Measurements from ENCODE around the gene PPP1R12C. TPM values are rescaled to one million over a fixed set of nuclear protein-coding genes. Genes with fewer than 3 reads are reported as not detected.

Gene PPP1R12C
- total RNA-seq, 1 donor from 2014 or later = 37.4 TPM

GRCh38 chr19:55146705-55147273 lies 29.4 kb upstream of the PPP1R12C start:
- DNase-seq = no peak

DNA sequence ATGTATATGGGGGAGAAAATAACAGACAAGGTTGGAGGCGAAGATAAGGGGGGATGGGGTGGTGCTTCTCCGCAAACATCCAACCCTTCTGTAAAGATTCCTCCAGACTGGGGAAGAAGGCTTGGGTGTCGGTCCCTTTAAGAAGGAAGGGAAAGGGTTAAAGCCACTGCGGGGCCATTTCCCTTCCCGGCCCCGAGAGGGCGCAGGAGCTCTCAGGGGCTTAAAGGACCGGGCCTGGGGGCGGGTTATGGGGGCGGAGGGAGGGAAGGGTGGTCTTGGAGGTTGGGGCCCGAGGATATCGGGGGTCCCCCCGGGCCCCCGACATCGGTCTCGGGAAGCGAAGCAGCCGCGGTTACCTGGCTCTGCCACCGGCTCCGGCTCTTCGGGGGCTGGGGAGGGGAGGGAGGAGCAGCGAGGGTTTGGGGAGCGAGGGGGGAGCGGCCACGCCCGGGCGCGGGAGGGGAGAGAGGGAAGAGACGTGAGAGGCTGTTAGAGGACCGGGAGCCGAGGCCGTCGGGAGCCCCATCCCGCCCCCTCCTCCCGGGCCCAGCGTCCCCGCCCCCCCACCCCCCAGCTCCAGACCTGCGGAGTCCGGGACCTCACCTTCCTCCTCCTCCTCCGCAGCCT lies 28.8 kb upstream of the PPP1R12C start:
- peak; percentile 31 for DNase-seq

- DNase-seq = no peak
These were observed 27.8 kb upstream of the PPP1R12C start for GRCh38 chr19:55145232-55145631.

- no peak for DNase-seq
These were observed 24.3 kb upstream of the PPP1R12C start for GRCh38 chr19:55141696-55142095.

GRCh38 chr19:55137915-55138314 lies 20.5 kb upstream of the PPP1R12C start:
- no peak for DNase-seq

- no peak for DNase-seq
These were observed 19.1 kb upstream of the PPP1R12C start for GRCh38 chr19:55136399-55137102.

GRCh38 chr19:55134736-55135135 lies 17.3 kb upstream of the PPP1R12C start:
- DNase-seq = no peak

DNA sequence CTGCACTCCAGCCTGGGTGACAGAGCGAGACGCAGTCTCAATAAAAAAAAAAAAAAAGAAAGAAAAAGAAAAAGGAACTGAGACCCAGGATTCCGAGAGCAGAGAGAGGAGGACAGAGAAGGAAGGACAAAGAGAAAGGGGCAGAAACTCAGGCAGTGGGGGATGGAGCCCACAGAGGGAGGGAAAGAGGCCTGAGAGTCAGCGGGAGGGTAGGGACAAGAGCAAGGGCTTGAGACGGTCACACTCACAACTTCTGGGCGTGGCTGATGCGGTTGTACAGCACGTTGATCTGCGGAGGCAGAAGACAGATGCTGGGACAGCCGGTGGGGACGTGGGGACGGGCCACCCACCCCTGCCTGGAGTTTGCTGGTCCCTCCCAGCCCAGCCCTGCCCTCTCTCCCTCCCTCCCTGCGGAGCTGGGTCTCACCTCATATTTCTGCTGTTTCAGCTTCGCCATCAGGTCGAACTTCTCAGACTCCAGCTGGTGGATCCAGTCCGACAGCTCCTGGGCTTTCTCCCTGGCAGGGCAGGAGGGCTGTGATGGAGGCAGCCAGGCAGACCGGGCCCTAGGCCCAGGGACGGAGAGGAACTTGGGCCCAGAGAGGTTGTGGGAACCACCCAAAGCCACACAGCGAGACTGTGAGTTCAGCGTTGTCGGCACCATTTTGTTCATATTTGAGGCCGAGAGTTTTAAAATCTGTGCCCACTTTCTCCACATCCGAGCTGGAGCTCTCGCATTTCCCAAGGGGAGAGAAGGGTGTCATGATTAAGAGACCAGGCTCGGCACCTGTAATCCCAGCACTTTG lies 16.4 kb upstream of the PPP1R12C start:
- DNase-seq = no peak

- DNase-seq = peak; percentile 29
These were observed 15.2 kb upstream of the PPP1R12C start for GRCh38 chr19:55132453-55133129.

DNA sequence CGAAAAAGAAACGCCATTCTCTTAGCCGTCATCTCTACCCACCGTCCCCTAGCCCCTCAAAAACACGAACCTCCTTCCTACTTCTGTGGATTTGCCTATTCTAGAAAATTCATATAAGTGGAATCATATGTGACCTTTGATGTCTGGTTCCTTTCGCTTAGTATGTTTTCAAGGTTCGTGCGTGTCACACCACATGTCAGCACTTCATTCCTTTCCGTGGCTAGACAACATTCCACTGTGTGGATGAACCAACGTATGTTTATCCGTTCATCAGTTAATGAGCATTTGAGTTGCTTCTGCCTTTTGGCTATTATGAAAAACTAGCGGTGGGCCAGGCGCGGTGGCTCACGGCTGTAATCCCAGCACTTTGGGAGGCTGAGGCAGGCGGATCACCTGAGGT lies 14.0 kb upstream of the PPP1R12C start:
- DNase-seq = no peak

GRCh38 chr19:55119053-55119452 lies 1.6 kb upstream of the PPP1R12C start:
- no peak for DNase-seq

GRCh38 chr19:55118401-55118991 lies 1.1 kb upstream of the PPP1R12C start:
- DNase-seq = no peak

GRCh38 chr19:55117663-55118391 lies 390 bp upstream of the PPP1R12C start:
- DNase-seq = peak; percentile 99

DNA sequence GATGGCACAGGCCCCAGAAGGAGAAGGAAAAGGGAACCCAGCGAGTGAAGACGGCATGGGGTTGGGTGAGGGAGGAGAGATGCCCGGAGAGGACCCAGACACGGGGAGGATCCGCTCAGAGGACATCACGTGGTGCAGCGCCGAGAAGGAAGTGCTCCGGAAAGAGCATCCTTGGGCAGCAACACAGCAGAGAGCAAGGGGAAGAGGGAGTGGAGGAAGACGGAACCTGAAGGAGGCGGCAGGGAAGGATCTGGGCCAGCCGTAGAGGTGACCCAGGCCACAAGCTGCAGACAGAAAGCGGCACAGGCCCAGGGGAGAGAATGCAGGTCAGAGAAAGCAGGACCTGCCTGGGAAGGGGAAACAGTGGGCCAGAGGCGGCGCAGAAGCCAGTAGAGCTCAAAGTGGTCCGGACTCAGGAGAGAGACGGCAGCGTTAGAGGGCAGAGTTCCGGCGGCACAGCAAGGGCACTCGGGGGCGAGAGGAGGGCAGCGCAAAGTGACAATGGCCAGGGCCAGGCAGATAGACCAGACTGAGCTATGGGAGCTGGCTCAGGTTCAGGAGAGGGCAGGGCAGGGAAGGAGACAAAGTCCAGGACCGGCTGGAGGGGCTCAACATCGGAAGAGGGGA lies 1.1 kb downstream of the PPP1R12C start:
- peak; percentile 58 for DNase-seq

DNA sequence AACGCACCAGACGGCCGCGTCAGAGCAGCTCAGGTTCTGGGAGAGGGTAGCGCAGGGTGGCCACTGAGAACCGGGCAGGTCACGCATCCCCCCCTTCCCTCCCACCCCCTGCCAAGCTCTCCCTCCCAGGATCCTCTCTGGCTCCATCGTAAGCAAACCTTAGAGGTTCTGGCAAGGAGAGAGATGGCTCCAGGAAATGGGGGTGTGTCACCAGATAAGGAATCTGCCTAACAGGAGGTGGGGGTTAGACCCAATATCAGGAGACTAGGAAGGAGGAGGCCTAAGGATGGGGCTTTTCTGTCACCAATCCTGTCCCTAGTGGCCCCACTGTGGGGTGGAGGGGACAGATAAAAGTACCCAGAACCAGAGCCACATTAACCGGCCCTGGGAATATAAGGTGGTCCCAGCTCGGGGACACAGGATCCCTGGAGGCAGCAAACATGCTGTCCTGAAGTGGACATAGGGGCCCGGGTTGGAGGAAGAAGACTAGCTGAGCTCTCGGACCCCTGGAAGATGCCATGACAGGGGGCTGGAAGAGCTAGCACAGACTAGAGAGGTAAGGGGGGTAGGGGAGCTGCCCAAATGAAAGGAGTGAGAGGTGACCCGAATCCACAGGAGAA lies 1.9 kb downstream of the PPP1R12C start:
- DNase-seq = peak; percentile 39

DNA sequence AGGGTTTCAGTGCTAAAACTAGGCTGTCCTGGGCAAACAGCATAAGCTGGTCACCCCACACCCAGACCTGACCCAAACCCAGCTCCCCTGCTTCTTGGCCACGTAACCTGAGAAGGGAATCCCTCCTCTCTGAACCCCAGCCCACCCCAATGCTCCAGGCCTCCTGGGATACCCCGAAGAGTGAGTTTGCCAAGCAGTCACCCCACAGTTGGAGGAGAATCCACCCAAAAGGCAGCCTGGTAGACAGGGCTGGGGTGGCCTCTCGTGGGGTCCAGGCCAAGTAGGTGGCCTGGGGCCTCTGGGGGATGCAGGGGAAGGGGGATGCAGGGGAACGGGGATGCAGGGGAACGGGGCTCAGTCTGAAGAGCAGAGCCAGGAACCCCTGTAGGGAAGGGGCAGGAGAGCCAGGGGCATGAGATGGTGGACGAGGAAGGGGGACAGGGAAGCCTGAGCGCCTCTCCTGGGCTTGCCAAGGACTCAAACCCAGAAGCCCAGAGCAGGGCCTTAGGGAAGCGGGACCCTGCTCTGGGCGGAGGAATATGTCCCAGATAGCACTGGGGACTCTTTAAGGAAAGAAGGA lies 2.8 kb downstream of the PPP1R12C start:
- no peak for DNase-seq

DNA sequence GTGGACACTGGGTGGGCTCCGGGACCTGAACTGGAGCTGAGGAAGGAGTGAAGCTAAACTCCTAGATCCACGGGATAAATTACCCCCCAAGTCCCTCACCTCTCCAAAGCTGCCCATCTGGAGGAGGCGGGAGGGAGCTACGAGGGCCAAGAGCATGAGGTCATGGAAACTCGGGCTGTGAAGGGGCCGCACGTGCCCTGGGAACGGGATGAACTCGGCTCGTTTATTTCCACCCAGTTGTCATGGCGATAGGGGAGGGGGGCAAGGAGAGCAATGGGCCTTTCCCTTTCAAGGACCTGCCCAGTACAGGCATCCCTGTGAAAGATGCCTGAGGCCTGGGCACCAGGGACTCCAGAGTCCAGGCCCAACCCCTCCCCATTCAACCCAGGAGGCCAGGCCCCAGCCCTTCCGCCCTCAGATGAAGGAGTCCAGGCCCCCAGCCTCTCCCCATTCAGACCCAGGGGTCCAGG lies 3.8 kb downstream of the PPP1R12C start:
- DNase-seq = peak; percentile 94

DNA sequence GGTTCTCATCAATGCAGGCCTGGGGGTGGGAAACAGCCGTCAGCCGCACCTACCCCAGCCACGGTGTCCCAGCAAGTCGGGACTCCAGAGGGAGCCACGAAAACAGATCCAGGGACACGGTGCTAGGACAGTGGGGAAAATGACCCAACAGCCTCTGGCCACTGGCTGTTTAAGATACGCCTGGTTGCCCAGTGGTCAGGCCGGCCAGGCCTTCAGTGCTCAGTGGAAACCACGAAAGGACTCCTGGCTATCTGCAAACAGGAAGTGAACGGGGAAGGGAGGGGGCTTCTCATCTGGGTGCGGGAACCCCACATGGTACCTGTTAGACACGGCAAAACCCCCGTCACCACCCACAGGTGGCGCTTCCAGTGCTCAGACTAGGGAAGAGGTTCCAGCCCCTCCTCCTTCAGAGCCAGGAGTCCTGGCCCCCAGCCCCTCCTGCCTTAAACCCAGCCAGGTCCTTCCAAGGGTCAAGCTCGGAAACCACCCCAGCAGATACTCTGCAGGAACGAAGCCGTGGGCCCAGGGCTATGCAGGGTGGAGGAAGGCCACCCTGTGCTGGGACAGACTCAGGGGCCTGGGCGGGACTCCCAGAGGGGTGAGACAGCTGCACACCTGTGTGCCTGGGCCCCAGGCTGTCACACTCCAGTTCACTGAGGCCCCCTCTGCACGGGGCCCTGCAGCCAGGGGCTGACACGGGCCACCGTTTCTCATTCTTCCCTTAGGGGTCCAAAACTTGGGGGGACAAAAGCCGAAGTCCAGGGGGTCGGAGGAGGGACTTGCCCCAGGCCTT lies 4.5 kb downstream of the PPP1R12C start:
- no peak for DNase-seq

DNA sequence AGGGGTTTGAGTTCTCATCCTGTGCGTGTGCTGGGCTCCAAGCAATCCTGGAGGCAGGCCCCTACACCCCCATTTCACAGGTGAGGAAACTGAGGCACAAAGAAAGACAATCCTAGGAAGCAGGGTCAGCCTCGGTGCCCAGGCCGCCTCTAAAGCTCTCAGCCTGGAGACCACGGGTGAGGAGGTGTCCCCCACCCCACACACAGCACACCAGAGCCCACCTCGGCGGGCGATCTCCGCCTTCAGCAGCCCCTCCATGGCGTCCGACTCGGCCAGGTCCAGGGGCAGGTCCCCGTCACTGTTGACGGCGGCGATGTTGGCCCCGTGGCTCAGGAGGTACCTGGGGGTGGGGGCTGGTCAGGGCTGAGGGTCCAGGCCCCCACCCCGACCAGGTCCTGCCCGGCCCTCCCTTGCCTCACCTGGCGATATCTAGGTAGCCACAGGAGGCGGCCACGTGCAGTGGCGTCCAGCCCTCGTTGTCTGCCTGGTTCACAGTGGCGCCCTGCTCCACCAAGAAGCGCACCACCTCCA lies 5.1 kb downstream of the PPP1R12C start:
- no peak for DNase-seq
